B cell (primary cell): ENCODE data around the gene MAJIN. TPM values are rescaled to one million over a fixed set of nuclear protein-coding genes. Genes with fewer than 3 reads are reported as not detected.

Source experiments
- ATAC-seq: fragments of 200-7000 bp; cut with Tn5 transposase; one replicate; pipeline ENCODE4 v1.10.0; 2021; ENCODE audit warnings: low read depth, mild to moderate bottlenecking, moderate number of reproducible peaks, moderate library complexity
- CTCF ChIA-PET: fragments of 350-600 bp; sonication (Branson Sonifier 250); formaldehyde crosslinking; loops from one replicate; lab custom pipeline; 2021; ENCODE audit warnings: antibody characterized with exemption, inconsistent platforms; lab: Charles Lee
- POLR2A ChIA-PET: fragments of 350-600 bp; sonication (Branson Sonifier 250); formaldehyde crosslinking; loops from one replicate; lab custom pipeline; 2021; ENCODE audit warnings: antibody characterized with exemption; lab: Charles Lee
- DNase-seq: peaks from one replicate; pipeline ENCODE4 v3.0.0; 2013
- H2AFZ ChIP-seq: 2 replicates; pipeline ENCODE4 v1.6.1; 2012; ENCODE audit warnings: mild to moderate bottlenecking, low read depth, low read length; ENCODE audit not compliant: insufficient read depth, poor library complexity, severe bottlenecking
- H3K27ac ChIP-seq, 2 donors: 1 replicate in 1 of 2; 2 replicates in 1 of 2; pipeline ENCODE4 v1.5.1; 2012 to 2013; ENCODE audit warnings: low read length in 2 of 2, mild to moderate bottlenecking in 2 of 2, moderate library complexity in 1 of 2
- H3K27me3 ChIP-seq, 4 experiments: fragments of 200-600 bp in 1 of 4; sonication (generic) in 1 of 4; replicated peaks in 1 of 4; 1 replicate in 2 of 4; 2 replicates in 2 of 4; pipeline versions ENCODE4 v1.6.1 to v1.7.0; 2013 to 2016; ENCODE audit warnings: low read length in 3 of 4, mild to moderate bottlenecking in 2 of 4, mixed read lengths in 1 of 4, moderate library complexity in 1 of 4; ENCODE audit not compliant: insufficient read depth in 4 of 4, control insufficient read depth in 3 of 4; ENCODE audit errors: control extremely low read depth in 1 of 4
- H3K36me3 ChIP-seq, 2 experiments: replicated peaks in 1 of 2; 1 replicate in 1 of 2; 2 replicates in 1 of 2; pipeline versions ENCODE4 v1.6.1 to v1.7.1; 2013; ENCODE audit warnings: low read length in 1 of 2; ENCODE audit not compliant: insufficient read depth in 2 of 2, control insufficient read depth in 1 of 2; ENCODE audit errors: control extremely low read depth in 1 of 2, extremely low read depth in 1 of 2
- H3K4me1 ChIP-seq, 2 donors: fragments of 200-600 bp in 1 of 2; sonication (generic) in 1 of 2; 1 replicate in 1 of 2; 2 replicates in 1 of 2; pipeline versions ENCODE4 v1.5.1 to v1.6.1; 2013 to 2017; ENCODE audit warnings: low read length in 2 of 2; ENCODE audit not compliant: control insufficient read depth in 2 of 2, insufficient read depth in 2 of 2
- H3K4me2 ChIP-seq: replicated peaks from 2 replicates; pipeline ENCODE3; 2012; ENCODE audit warnings: mild to moderate bottlenecking, low read depth, low read length; ENCODE audit not compliant: poor library complexity, severe bottlenecking
- H3K4me3 ChIP-seq, 5 experiments: fragments of 200-600 bp in 1 of 5; sonication (generic) in 1 of 5; 1 replicate in 3 of 5; 2 replicates in 2 of 5; pipeline versions ENCODE4 v1.5.1 to v1.7.0; 2011 to 2016; ENCODE audit warnings: low read length in 4 of 5, mild to moderate bottlenecking in 4 of 5, low read depth in 2 of 5, control low read depth in 1 of 5, moderate library complexity in 1 of 5; ENCODE audit not compliant: insufficient read depth in 1 of 5; ENCODE audit errors: control extremely low read depth in 1 of 5, extremely low read depth in 1 of 5
- H3K79me2 ChIP-seq: fragments of 200-600 bp; sonication (generic); one replicate; pipeline ENCODE4 v1.6.0; 2016; ENCODE audit warnings: low read length; ENCODE audit not compliant: control insufficient read depth, insufficient read depth
- H3K9ac ChIP-seq: fragments of 200-600 bp; sonication (generic); 2 replicates; pipeline ENCODE4 v1.6.1; 2017; ENCODE audit warnings: mild to moderate bottlenecking, low read length, moderate library complexity
- H3K9me3 ChIP-seq, 3 donors: one replicate each; pipeline versions ENCODE4 v1.6.1 to v1.7.1; 2013; ENCODE audit warnings: low read length in 2 of 3; ENCODE audit not compliant: control insufficient read depth in 2 of 3, insufficient read depth in 1 of 3; ENCODE audit errors: control extremely low read depth in 1 of 3
- H4K20me1 ChIP-seq: 2 replicates; pipeline ENCODE4 v1.6.0; 2012; ENCODE audit warnings: mild to moderate bottlenecking, low read length; ENCODE audit not compliant: insufficient read depth, control insufficient read depth, poor library complexity, severe bottlenecking
- H3K27ac Mint-ChIP-seq: one replicate; pipeline ENCODE4 v1.8.0; 2021; ENCODE audit warnings: mixed read lengths
- H3K27me3 Mint-ChIP-seq: one replicate; pipeline ENCODE4 v1.8.0; 2021; ENCODE audit warnings: mixed read lengths
- H3K4me1 Mint-ChIP-seq: one replicate; pipeline ENCODE4 v1.8.0; 2021; ENCODE audit warnings: mixed read lengths
- H3K4me3 Mint-ChIP-seq: one replicate; pipeline ENCODE4 v1.8.0; 2021; ENCODE audit warnings: mixed read lengths
- H3K9me3 Mint-ChIP-seq: one replicate; pipeline ENCODE4 v1.8.0; 2022; ENCODE audit warnings: mixed read lengths; ENCODE audit not compliant: insufficient read depth
- CTCF ChIP-seq: fragments of 200-600 bp; IDR thresholded peaks from one replicate; pipeline ENCODE4 v1.8.0; 2022; ENCODE audit warnings: antibody characterized with exemption, mild to moderate bottlenecking
- EZH2 ChIP-seq: IDR thresholded peaks from 2 replicates; pipeline ENCODE4 v1.6.1; 2012; ENCODE audit warnings: borderline replicate concordance, low read depth, mild to moderate bottlenecking, moderate library complexity, low read length; ENCODE audit not compliant: insufficient read depth, poor library complexity, severe bottlenecking
- WGBS: methylation state at CpG from one replicate; pipeline ENCODE4 v1.1.5; 2013; ENCODE audit warnings: missing lambda C conversion rate; ENCODE audit not compliant: insufficient coverage; 5-methylcytosine and 5-hydroxymethylcytosine counted together
- intact Hi-C: fragments of 100-400 bp; cut with micrococcal nuclease; formaldehyde crosslinking; loops from one replicate; pipeline ENCODE4 v1.10.0; 2022
- polyA plus RNA-seq: library from polyadenylated mRNA; depleted of rRNA; stranded (reverse); fragments of >200 nt; gene quantifications from 2 replicates; pipeline ENCODE4 v1.2.3, GENCODE V29; 2012
- total RNA-seq, 2 donors: library from RNA; stranded (reverse); fragments of 120-200 nt in 1 of 2; gene quantifications; 1 replicate in 1 of 2; 2 replicates in 1 of 2; pipeline versions ENCODE4 v1.2.3 to v1.2.4, GENCODE V29; 2013 to 2022

MAJIN gene
- total and polyA plus RNA-seq, 2 donors (not counting 1 experiment from before 2014, with no cell fraction given), result 0.71 to 2.4 TPM

GRCh38 chr11:64970731-64971151, 1.2 kb downstream of the MAJIN start:
- Mint-ChIP-seq H3K4me3 (peak overlapping the region; percentile 82), H3K27me3 (peaks cover 3% of the 10 kb centered on the region), H3K27ac (peak overlapping the region; percentile 79), H3K9me3 (no peaks in the 10 kb centered on the region), H3K4me1 (peaks cover 27% of the 10 kb centered on the region)
- Histone ChIP-seq H2AFZ (no peak overlapping the region), H3K9ac (no peak overlapping the region), H3K27ac (no peak overlapping the region), H4K20me1 (no peaks in the 10 kb centered on the region), H3K36me3 (no peaks in the 10 kb centered on the region), H3K27me3 (peaks cover 0 to 3% (median 1%) of the 10 kb centered on the region in 4 experiments), H3K79me2 (no peaks in the 10 kb centered on the region), H3K4me1 (peaks cover 31 to 40% of the 10 kb centered on the region in 2 donors), H3K9me3 (no peaks in the 10 kb centered on the region), H3K4me2 (no peak overlapping the region), H3K4me3 (no peak overlapping the region)
- WGBS, result 81% methylated on average over 7 of the region's 8 CpGs
- no peak for DNase-seq
- ChIA-PET POLR2A (interaction anchor here (0.7 kb wide), 2 partner anchors 69 to 93 kb away, joined by 7 to 8 read pairs; no protein-coding TSS in a partner anchor), CTCF (no interaction called here)
- peak; percentile 22 for ATAC-seq
- no peak for TF ChIP-seq EZH2
- no peak for TF ChIP-seq CTCF
- intact Hi-C loops, result loop anchor here (5.0 kb wide), 1 partner anchor 53 kb away; the partner anchor contains the start of gene ATG2A

DNA sequence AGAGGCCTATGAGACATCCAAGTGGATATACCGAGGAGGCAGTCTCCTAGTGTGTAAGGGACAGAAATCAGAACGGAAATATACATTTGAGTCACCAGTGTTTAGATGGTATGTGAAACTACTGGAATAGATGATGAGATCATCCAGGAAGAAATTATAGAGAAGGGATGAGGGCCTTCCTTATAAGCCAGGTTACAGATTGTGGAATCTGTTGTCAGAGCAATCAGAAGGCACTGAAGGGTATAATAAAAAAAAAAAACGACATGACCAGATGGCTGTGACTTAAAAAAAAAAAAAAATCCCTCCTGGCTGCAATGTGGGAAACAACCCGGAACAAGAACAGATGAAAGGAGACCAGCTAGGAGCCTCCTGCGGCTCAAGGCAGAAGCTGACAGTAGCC, 2.7 kb downstream of the MAJIN start:
- ATAC-seq (no peak), DNase-seq (no peak)
- Histone ChIP-seq H3K9me3 (no peaks in the 10 kb centered on the region), H3K27me3 (peaks cover 0 to 3% (median 1%) of the 10 kb centered on the region in 4 experiments), H3K4me1 (peaks cover 24 to 34% of the 10 kb centered on the region in 2 donors), H3K4me3 (no peak overlapping the region), H2AFZ (no peak overlapping the region), H3K9ac (no peak overlapping the region), H3K79me2 (no peaks in the 10 kb centered on the region), H3K36me3 (no peaks in the 10 kb centered on the region), H3K27ac (no peak overlapping the region), H4K20me1 (no peaks in the 10 kb centered on the region), H3K4me2 (no peak overlapping the region)
- POLR2A ChIA-PET, result interaction anchor here (0.7 kb wide), 1 partner anchor 122 kb away, joined by 5 read pairs; no protein-coding TSS in a partner anchor
- intact Hi-C loops, result no loop called here
- H3K4me1 Mint-ChIP-seq, result peaks cover 20% of the 10 kb centered on the region
- no peaks in the 10 kb centered on the region for H3K9me3 Mint-ChIP-seq
- H3K27ac Mint-ChIP-seq, result peak overlapping the region; percentile 18
- CTCF ChIA-PET, result no interaction called here
- peaks cover 3% of the 10 kb centered on the region for H3K27me3 Mint-ChIP-seq
- no peak for TF ChIP-seq CTCF
- TF ChIP-seq EZH2, result no peak
- WGBS, result 87% methylated on average over 4 of the region's 5 CpGs
- no peak overlapping the region for H3K4me3 Mint-ChIP-seq
